GM04504 (cell line): Measurements from ENCODE around the gene CDC45.
"Not testable (repeated sequence)": the region's sequence is repeated elsewhere in the genome, so short reads cannot be mapped to it uniquely, and the experiment has no call there.

Experiments used
- DNase-seq: peaks from one replicate; pipeline ENCODE4 v3.0.0-alpha.2; 2012; ENCODE audit warnings: low read depth

CDC45 gene

GRCh38 chr22:19479355-19480172 is at the start of gene CDC45:
Gene CDC45, plus strand, starts transcription at chr22:19479920. Its CDS starts 49 bp downstream, at chr22:19479969.
- DNase-seq: peak; percentile 98

GRCh38 chr22:19429950-19430889 is 49.5 kb upstream of the CDC45 start:
- no peak for DNase-seq

- DNase-seq: no peak
These were observed 48.7 kb upstream of the CDC45 start for GRCh38 chr22:19430890-19431541.

GRCh38 chr22:19431649-19432132 is 48.0 kb upstream of the CDC45 start, which contains the start of gene HIRA:
Gene HIRA, minus strand, starts transcription at chr22:19431733. Its CDS starts 257 bp downstream, at chr22:19431476.
- peak; percentile 39 for DNase-seq

GRCh38 chr22:19432133-19432851 is 47.4 kb upstream of the CDC45 start, which contains the start of gene MRPL40:
Gene MRPL40, plus strand, starts transcription at chr22:19432545. Its CDS starts 10 bp downstream, at chr22:19432555.
- peak; percentile 83 for DNase-seq

GRCh38 chr22:19434401-19434800 is 45.3 kb upstream of the CDC45 start:
- DNase-seq: no peak

- no peak for DNase-seq
These were observed 44.7 kb upstream of the CDC45 start for GRCh38 chr22:19434829-19435580.

GRCh38 chr22:19436444-19437161 is 43.1 kb upstream of the CDC45 start:
- not testable (repeated sequence) for DNase-seq

- no peak for DNase-seq
These were observed 41.4 kb upstream of the CDC45 start for GRCh38 chr22:19438298-19438697.

GRCh38 chr22:19440411-19441195 is 39.1 kb upstream of the CDC45 start:
- no peak for DNase-seq

GRCh38 chr22:19442166-19442565 is 37.6 kb upstream of the CDC45 start:
- no peak for DNase-seq

GRCh38 chr22:19443544-19444211 is 36.0 kb upstream of the CDC45 start:
- no peak for DNase-seq

GRCh38 chr22:19445279-19445982 is 34.3 kb upstream of the CDC45 start:
- DNase-seq: not testable (repeated sequence)

- no peak for DNase-seq
These were observed 33.0 kb upstream of the CDC45 start for GRCh38 chr22:19446603-19447329.

- DNase-seq: peak; percentile 81
These were observed 32.2 kb upstream of the CDC45 start, which contains the start of gene C22orf39 for GRCh38 chr22:19447330-19448075. Gene C22orf39, minus strand, starts transcription at chr22:19447711. Its CDS starts 23 bp downstream, at chr22:19447688.

GRCh38 chr22:19448076-19448607 is 31.6 kb upstream of the CDC45 start:
- DNase-seq: no peak
